ENCODE data around the gene CNTNAP2.

The CNTNAP2 gene

GRCh38 chr7:147911201-147911601 lies 1794.6 kb downstream of the CNTNAP2 start:
- DNase-seq: no peak

GRCh38 chr7:147912291-147912690 lies 1795.7 kb downstream of the CNTNAP2 start:
- DNase-seq: no peak

DNA sequence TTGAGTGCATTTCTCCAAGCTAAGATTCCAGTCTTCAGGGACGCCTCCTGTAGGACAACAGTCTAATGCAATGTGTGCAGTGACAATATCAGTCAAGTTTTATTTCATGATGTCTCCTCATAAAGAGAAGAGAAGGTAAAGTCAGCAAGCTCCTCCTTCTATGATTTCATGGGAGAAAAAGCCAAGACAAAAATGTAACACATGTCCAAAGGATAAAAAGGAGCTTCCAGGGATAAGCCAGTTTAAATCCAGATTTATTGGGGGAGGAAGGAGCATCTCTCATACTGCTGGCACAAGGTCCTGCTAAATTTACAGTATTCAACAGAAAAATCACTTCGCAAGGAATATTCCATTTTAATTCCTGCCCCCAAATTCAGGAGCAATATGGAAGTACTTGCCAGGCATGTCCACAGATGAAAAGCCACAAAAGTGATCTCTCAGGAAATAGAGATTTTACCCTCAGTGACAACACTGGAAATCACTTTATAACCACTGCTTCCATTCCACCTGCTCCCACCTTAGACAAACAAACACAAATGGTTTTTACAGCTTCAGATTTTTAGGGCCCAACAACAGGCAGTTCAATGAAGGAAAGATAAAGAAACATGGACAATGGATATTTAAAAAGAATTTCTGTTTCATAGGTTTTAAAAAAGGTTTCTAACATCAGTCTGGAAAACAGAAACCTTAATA lies 1796.5 kb downstream of the CNTNAP2 start:
- no peak for DNase-seq

DNA sequence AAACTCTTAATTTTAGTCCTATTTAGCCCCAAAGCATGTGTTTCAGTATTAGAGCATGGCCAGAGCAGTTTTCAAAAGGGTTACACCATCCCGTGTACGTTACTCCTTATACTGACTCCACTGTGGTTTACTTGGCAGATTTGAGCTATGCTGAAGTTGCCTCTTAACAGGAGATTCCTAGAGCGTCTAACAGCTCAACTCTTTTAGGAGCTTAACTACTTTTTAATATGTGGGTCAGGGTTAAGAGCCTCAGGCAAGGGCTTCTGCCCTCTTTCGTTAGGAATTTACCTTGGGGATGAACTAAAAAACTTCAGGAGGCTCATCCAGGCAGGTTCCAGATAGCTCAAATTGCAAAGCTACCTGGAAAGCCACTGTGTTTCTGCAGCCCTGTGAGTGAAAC lies 1799.2 kb downstream of the CNTNAP2 start:
- no peak for DNase-seq

DNA sequence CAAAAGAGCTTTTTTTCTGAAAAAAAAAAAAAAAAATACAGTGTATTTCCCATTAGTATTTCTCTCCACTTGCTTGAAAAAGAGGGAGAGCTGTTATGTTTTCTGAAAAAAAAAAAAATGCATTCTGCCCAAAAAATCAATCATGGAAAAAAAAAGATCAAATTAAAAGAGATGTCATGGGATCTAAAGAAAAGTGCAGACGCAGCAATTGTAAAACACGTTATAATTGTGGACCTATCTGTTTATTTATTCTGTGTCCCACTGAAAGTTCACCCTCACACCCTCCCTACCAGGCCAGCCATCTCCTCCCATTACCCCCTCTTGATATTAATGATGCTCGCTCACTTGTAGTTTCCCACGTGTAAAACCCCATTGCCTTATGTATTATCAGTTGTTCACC lies 1800.0 kb downstream of the CNTNAP2 start:
- no peak for DNase-seq

GRCh38 chr7:147923841-147924240 lies 1807.2 kb downstream of the CNTNAP2 start:
- no peak for DNase-seq

GRCh38 chr7:147937428-147937827 lies 1820.8 kb downstream of the CNTNAP2 start:
- no peak for DNase-seq

GRCh38 chr7:147941381-147941780 lies 1824.8 kb downstream of the CNTNAP2 start:
- no peak for DNase-seq

DNA sequence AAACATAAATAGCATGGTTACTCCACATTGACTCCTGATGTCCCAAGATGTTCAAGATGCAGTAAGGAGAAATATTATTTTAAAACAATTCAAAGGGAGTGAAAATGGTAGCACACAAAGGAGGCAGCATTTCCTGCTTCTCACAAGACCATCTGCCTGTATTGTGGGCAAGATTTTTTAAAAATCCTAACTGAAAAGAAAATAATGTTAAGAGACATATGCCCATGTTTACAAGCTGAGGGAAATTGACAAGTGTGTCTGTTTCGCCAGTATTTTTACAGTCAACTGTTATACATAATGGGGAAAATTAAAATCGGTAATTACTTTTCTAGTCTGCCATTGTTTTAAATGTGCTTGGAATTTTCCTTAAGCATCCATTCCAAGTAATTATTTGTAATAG lies 1827.7 kb downstream of the CNTNAP2 start:
- DNase-seq: no peak

DNA sequence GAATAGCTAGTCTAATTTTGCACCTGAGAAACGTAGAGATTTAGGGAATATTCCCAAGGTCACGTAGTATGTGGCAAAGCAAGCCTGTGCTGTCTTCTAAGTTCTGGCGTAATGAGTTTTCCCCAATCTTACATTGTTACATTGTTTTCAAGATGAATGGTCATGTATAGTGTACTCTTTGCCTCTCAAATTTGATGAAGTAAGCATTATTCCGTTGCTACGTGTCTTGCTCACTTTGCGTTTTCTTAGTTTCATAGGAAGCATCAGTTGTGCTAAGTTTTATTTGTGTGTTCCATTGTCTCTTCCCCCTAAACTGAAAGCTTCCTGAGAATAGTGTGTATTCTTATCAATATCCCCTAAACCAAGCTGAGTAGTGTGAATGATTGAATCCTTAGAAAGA lies 1836.3 kb downstream of the CNTNAP2 start:
- no peak for DNase-seq

GRCh38 chr7:147968046-147968610 lies 1851.5 kb downstream of the CNTNAP2 start:
- DNase-seq: no peak

DNA sequence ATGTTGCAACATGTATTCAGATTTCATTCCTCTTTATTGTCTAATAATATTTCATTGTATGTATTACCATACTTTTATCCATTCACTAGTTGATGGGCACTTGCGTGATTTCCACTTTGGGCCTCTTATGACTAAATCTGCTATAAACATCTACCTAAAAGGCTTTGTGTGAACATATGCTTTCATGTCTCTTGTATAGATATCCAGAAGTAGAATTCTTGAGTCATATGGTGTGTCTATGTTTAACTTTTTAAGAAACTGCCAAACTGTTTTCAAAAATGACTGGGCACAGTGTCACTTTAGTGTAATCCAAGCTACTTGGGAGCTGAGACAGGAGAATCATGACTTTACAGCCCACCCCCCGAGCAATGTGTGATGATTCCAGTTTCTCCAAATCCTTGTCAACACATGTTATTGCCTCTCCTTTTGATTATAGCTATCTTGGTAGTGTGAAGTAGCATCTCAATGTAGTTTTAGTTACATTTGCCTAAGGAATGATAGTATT lies 1855.1 kb downstream of the CNTNAP2 start:
- DNase-seq: no peak

DNA sequence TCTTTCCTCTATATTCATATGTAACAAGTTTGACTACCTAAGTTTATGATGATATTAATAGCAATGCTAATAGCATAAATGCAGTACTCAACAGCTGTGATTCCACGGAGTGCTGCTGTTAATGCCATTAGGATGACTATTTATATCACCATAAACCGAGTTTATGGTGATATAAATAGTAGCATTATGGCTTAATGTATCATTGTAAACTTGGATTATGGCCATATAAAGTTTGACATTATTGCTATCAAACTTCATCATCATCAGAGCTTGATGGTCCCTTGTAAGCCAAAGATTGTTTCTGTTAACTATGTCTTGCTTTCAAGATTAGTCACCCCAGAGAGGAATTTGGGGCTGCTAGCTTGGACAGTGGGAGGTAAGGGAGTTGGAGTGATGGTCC lies 1861.6 kb downstream of the CNTNAP2 start:
- DNase-seq: no peak

- no peak for DNase-seq
These were observed 1862.0 kb downstream of the CNTNAP2 start for GRCh38 chr7:147978651-147979050.

DNA sequence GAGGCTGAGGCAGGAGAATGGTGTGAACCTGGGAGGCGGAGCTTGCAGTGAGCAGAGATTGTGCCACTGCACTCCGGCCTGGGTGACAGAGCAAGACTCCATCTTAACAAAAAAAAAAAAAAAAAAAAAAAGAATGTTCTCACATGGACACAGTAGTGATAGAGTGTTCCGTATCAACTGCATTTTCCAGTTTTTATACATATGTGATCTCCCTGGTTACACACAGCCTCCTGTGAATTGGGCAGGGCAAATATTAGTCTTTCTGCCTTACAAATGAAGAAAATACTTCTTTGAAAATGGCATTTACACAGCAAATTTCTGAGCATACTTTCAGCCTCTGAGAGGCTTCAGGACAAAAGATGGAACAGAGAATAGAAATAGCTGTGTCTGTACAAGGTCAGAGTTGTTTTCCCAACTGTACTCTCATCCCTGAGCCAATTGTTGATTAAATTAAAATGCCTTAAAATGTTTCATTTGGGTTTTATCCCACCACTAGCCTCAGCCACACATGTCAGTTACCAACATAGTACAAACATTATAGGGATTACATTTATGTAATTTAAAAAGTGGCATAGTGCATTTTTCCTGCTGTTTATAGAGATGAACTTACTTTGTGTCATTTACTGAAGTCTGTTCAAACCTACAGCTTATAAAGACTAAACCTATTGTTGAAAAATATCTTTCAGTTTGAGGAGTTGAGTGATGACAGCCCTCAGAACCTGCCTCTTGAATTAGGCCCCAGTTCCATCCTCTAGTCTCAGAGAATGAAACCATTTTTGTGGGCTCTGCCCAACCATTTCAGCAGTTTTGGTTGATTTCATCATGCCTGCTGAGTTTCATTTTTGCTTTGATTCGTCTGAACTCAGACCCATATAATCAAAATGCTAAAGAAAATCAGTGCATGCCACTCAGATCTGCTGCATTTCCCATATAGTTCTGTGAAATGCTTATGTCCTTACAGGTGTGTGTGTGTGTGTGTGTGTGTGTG lies 1864.5 kb downstream of the CNTNAP2 start:
- no peak for DNase-seq

DNA sequence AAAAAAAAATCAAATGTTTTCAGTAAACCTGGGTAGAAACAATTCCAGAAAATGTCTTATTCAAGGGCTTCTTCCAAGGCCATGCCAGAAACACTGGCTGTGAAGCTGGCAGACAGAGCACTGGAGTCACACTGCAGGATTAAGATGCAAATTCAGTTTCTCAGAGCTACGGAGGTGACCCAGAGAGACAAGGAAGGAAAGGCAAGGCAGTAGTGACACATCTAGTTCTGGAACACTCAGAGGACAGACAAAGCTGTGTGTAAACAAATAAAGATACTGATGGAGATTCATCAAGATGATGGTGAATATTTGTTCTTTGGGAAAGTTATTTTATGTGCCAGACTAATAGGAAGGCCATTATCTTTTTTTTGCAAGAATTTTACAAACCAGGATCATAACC lies 1865.7 kb downstream of the CNTNAP2 start:
- no peak for DNase-seq

- DNase-seq: no peak
These were observed 1867.7 kb downstream of the CNTNAP2 start for GRCh38 chr7:147984265-147984664.

GRCh38 chr7:147990079-147990478 lies 1873.5 kb downstream of the CNTNAP2 start:
- DNase-seq: no peak

DNA sequence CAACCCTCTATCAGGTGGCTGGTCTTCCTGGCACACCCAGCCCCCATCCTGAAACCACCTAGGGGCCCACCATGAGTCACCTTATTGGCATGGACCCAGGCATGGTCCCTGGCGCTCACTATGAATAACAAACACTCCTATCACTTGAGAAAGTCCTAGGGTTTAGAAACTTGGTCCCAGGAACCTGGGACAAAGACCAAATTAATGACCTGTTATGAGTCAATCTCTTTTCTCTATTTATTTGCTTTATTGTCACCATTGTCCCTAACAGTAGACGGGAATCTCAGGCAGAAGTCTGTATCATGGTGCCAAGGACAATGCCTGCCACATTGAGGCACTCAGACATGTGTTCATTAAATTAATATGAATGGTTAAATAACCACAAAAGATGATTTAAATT lies 1874.3 kb downstream of the CNTNAP2 start:
- no peak for DNase-seq

- no peak for DNase-seq
These were observed 1876.1 kb downstream of the CNTNAP2 start for GRCh38 chr7:147992698-147993097.

- no peak for DNase-seq
These were observed 1881.0 kb downstream of the CNTNAP2 start for GRCh38 chr7:147997636-147998035.

- DNase-seq: no peak
These were observed 1883.4 kb downstream of the CNTNAP2 start for GRCh38 chr7:147999962-148000361.

GRCh38 chr7:148011753-148012152 lies 1895.2 kb downstream of the CNTNAP2 start:
- no peak for DNase-seq

GRCh38 chr7:148014001-148014400 lies 1897.4 kb downstream of the CNTNAP2 start:
- DNase-seq: no peak
